Keratinocyte (primary cell): ENCODE measurements around the gene BTBD16. TPM values are rescaled to one million over a fixed set of nuclear protein-coding genes. Genes with fewer than 3 reads are reported as not detected.

Experiments
- DNase-seq: peaks from one replicate; pipeline ENCODE4 v3.0.0-alpha.2; 2011; ENCODE audit warnings: low read depth, missing footprints, low spot score
- FAIRE-seq: peaks from 2 replicates; lab custom pipeline; 2011; peaks lifted over from hg19 to GRCh38; lab: Jason Lieb, UNC
- H2AFZ ChIP-seq: 2 replicates; pipeline ENCODE4 v1.6.0; 2012; ENCODE audit warnings: low read length, control low read depth, inconsistent platforms; ENCODE audit not compliant: control insufficient read depth
- H3K27ac ChIP-seq: 2 replicates; pipeline ENCODE4 v1.5.1; 2011; ENCODE audit warnings: low read length; ENCODE audit not compliant: control insufficient read depth, insufficient read depth
- H3K27me3 ChIP-seq: 3 replicates; pipeline ENCODE4 v1.6.0; 2011; ENCODE audit warnings: low read length; ENCODE audit not compliant: control insufficient read depth, insufficient read depth; ENCODE audit errors: extremely low read depth
- H3K36me3 ChIP-seq, 2 experiments: 2 replicates in 1 of 2; 3 replicates in 1 of 2; pipeline ENCODE4 v1.5.1; 2011; ENCODE audit warnings: low read length in 2 of 2, mild to moderate bottlenecking in 1 of 2; ENCODE audit not compliant: control insufficient read depth in 2 of 2, insufficient read depth in 2 of 2; ENCODE audit errors: extremely low read depth in 1 of 2
- H3K4me1 ChIP-seq: 3 replicates; pipeline ENCODE4 v1.5.1; 2011; ENCODE audit warnings: low read length; ENCODE audit not compliant: control insufficient read depth, insufficient read depth; ENCODE audit errors: extremely low read depth
- H3K4me2 ChIP-seq: 3 replicates; pipeline ENCODE4 v1.6.0; 2011; ENCODE audit warnings: low read depth, low read length; ENCODE audit not compliant: control insufficient read depth, insufficient read depth; ENCODE audit errors: extremely low read depth
- H3K4me3 ChIP-seq, 3 experiments: fragments of 200-600 bp in 1 of 3; sonication (generic) in 1 of 3; 2 replicates in 2 of 3; 3 replicates in 1 of 3; pipeline ENCODE4 v1.5.1; 2011 to 2016; ENCODE audit warnings: low read length in 3 of 3, mild to moderate bottlenecking in 3 of 3, control low read depth in 2 of 3, inconsistent platforms in 1 of 3, low read depth in 1 of 3, mixed read lengths in 1 of 3, mixed run types in 1 of 3, moderate library complexity in 1 of 3; ENCODE audit not compliant: control insufficient read depth in 2 of 3, insufficient read depth in 2 of 3; ENCODE audit errors: extremely low read depth in 1 of 3
- H3K79me2 ChIP-seq: 2 replicates; pipeline ENCODE4 v1.6.0; 2012; ENCODE audit warnings: low read length; ENCODE audit not compliant: control insufficient read depth, insufficient read depth
- H3K9ac ChIP-seq: 3 replicates; pipeline ENCODE4 v1.6.0; 2011; ENCODE audit warnings: low read length; ENCODE audit not compliant: control insufficient read depth, insufficient read depth; ENCODE audit errors: extremely low read depth
- H3K9me1 ChIP-seq: 3 replicates; pipeline ENCODE4 v1.6.0; 2011; ENCODE audit warnings: low read length; ENCODE audit not compliant: control insufficient read depth, insufficient read depth; ENCODE audit errors: extremely low read depth
- H3K9me3 ChIP-seq: 2 replicates; pipeline ENCODE4 v1.5.1; 2012; ENCODE audit warnings: low read depth, low read length; ENCODE audit not compliant: control insufficient read depth
- H4K20me1 ChIP-seq: 3 replicates; pipeline ENCODE4 v1.6.0; 2011; ENCODE audit warnings: low read length; ENCODE audit not compliant: control insufficient read depth, insufficient read depth; ENCODE audit errors: extremely low read depth
- CTCF ChIP-seq, 3 experiments: IDR thresholded peaks in 1 of 3; conservative IDR thresholded peaks in 1 of 3; optimal IDR thresholded peaks in 1 of 3; 2 replicates in 2 of 3; 3 replicates in 1 of 3; pipeline versions ENCODE3 to v1.5.1; 2011; ENCODE audit warnings: low read length in 3 of 3, mild to moderate bottlenecking in 3 of 3, moderate library complexity in 2 of 3, control low read depth in 1 of 3, inconsistent platforms in 1 of 3; ENCODE audit not compliant: insufficient read depth in 2 of 3; ENCODE audit errors: extremely low read depth in 1 of 3
- EZH2 ChIP-seq: IDR thresholded peaks from one replicate; pipeline ENCODE4 v1.6.1; 2012; ENCODE audit warnings: inconsistent platforms, mild to moderate bottlenecking, low read length, moderate library complexity
- dilution Hi-C: fragments of 300-500 bp; cut with MboI; formaldehyde crosslinking; loops from one replicate; pipeline ENCODE4 v1.7.0; 2020; ENCODE audit warnings: low sequenced_read_pairs; ENCODE audit not compliant: extremely low pct_ligation_motif_present
- polyA plus RNA-seq, 5 experiments: library from polyadenylated mRNA; depleted of rRNA in 3 of 5; stranded (reverse) in 3 of 5; stranded (forward) in 1 of 5; unstranded in 1 of 5; fragments of >200 nt; gene quantifications; 1 replicate in 1 of 5; 2 replicates in 3 of 5; 3 replicates in 1 of 5; pipeline versions ENCODE4 v1.2.1 to v1.2.3, GENCODE V29; 2011 to 2012; ENCODE audit warnings: missing spikeins in 2 of 5, low read depth in 1 of 5, low replicate concordance in 1 of 5

The BTBD16 gene
- polyA plus RNA-seq, 1 donor (not counting 4 experiments of a cell fraction or from before 2014, with no cell fraction given) = 4.9 TPM

GRCh38 chr10:122373108-122373507, 102.0 kb downstream of the BTBD16 start:
- H3K4me3 ChIP-seq = peak overlapping the region in 1 of 3 experiments; percentile 92
- H3K9me1 ChIP-seq = no peaks in the 10 kb centered on the region
- no peaks in the 10 kb centered on the region for H3K27me3 ChIP-seq
- peak overlapping the region; percentile 75 for H2AFZ ChIP-seq
- H3K27ac ChIP-seq = no peak overlapping the region
- no peaks in the 10 kb centered on the region for H4K20me1 ChIP-seq
- H3K9me3 ChIP-seq = no peaks in the 10 kb centered on the region
- TF ChIP-seq EZH2 (no peak), CTCF (optimal IDR thresholded peaks at IDR 0.05 in 1 of 3, IDR thresholded peaks at IDR 0.05 in 1 of 3, conservative IDR thresholded peaks at IDR 0.05 in 1 of 3; ENCODE audit: extremely low read depth in 1 of 3, insufficient read depth in 2 of 3, low read length in 3 of 3) (no peak)
- H3K36me3 ChIP-seq = no peaks in the 10 kb centered on the region
- no peak overlapping the region for H3K9ac ChIP-seq
- H3K79me2 ChIP-seq = peaks cover 27% of the 10 kb centered on the region
- FAIRE-seq = peak; percentile 13
- DNase-seq = no peak
- dilution Hi-C loops = no loop called here
- peak overlapping the region; percentile 97 for H3K4me2 ChIP-seq
- H3K4me1 ChIP-seq = peaks cover 21% of the 10 kb centered on the region

- Histone ChIP-seq H3K79me2 (peaks cover 32% of the 10 kb centered on the region), H3K9me1 (no peaks in the 10 kb centered on the region), H3K4me3 (peak overlapping the region; percentile 64 to 92 (median 78)), H3K27me3 (no peaks in the 10 kb centered on the region), H3K9ac (peak overlapping the region; percentile 95), H3K36me3 (no peaks in the 10 kb centered on the region), H3K27ac (peak overlapping the region; percentile 95), H3K4me2 (peak overlapping the region; percentile 97), H3K4me1 (peaks cover 21% of the 10 kb centered on the region), H2AFZ (peak overlapping the region; percentile 75), H3K9me3 (no peaks in the 10 kb centered on the region), H4K20me1 (no peaks in the 10 kb centered on the region)
- dilution Hi-C loops = no loop called here
- DNase-seq = no peak
- peak; percentile 20 for FAIRE-seq
- no peak for TF ChIP-seq EZH2
- no peak for TF ChIP-seq CTCF (optimal IDR thresholded peaks at IDR 0.05 in 1 of 3, IDR thresholded peaks at IDR 0.05 in 1 of 3, conservative IDR thresholded peaks at IDR 0.05 in 1 of 3; ENCODE audit: extremely low read depth in 1 of 3, insufficient read depth in 2 of 3, low read length in 3 of 3)
Observed at GRCh38 chr10:122373721-122374120, 102.6 kb downstream of the BTBD16 start.
